Activated T-helper 17 cell treated with anti-CD3 and anti-CD28 coated beads, Interleukin-2, amount 50 U/mL, for 72 hours (primary cell): ENCODE results near the gene ATCAY. TPM values are rescaled to one million over a fixed set of nuclear protein-coding genes. Genes with fewer than 3 reads are reported as not detected.
A peak's percentile ranks its signal among the peaks of the same experiment; 100 is the strongest.

Source experiments
- ATAC-seq: fragments of 150-1000 bp; cut with Tn5 transposase; replicated peaks from 2 replicates; pipeline ENCODE4 v1.10.0; 2021; ENCODE audit warnings: mild to moderate bottlenecking, moderate library complexity
- H3K27ac Mint-ChIP-seq: one replicate; pipeline ENCODE4 v1.8.0; 2022; ENCODE audit warnings: mixed read lengths
- H3K27me3 Mint-ChIP-seq: one replicate; pipeline ENCODE4 v1.8.0; 2022; ENCODE audit warnings: mixed read lengths
- H3K36me3 Mint-ChIP-seq: one replicate; pipeline ENCODE4 v1.8.0; 2022; ENCODE audit warnings: low read depth, mild to moderate bottlenecking, mixed read lengths
- H3K4me1 Mint-ChIP-seq: one replicate; pipeline ENCODE4 v1.8.0; 2022; ENCODE audit warnings: mixed read lengths
- H3K4me3 Mint-ChIP-seq: one replicate; pipeline ENCODE4 v1.8.0; 2022; ENCODE audit warnings: mild to moderate bottlenecking, mixed read lengths
- H3K9me3 Mint-ChIP-seq: one replicate; pipeline ENCODE4 v1.8.0; 2022; ENCODE audit warnings: mixed read lengths
- total RNA-seq, 2 donors: library from RNA; stranded (reverse); gene quantifications; one replicate each; pipeline ENCODE4 v1.2.3, GENCODE V29; 2022

The ATCAY gene
- total RNA-seq, 2 donors from 2014 or later: not detected

GRCh38 chr19:3849092-3849491, 31.4 kb upstream of the ATCAY start:
- H3K4me1 Mint-ChIP-seq: no peaks in the 10 kb centered on the region
- peaks cover 7% of the 10 kb centered on the region for H3K9me3 Mint-ChIP-seq
- H3K27me3 Mint-ChIP-seq: no peaks in the 10 kb centered on the region
- ATAC-seq: peak; percentile 67
- no peak overlapping the region for H3K27ac Mint-ChIP-seq
- no peak overlapping the region for H3K4me3 Mint-ChIP-seq
- H3K36me3 Mint-ChIP-seq: peaks cover 7% of the 10 kb centered on the region

GRCh38 chr19:3849787-3850186, 30.7 kb upstream of the ATCAY start:
- H3K9me3 Mint-ChIP-seq: peaks cover 7% of the 10 kb centered on the region
- H3K36me3 Mint-ChIP-seq: peaks cover 7% of the 10 kb centered on the region
- H3K4me1 Mint-ChIP-seq: no peaks in the 10 kb centered on the region
- H3K27ac Mint-ChIP-seq: no peak overlapping the region
- ATAC-seq: no peak
- H3K27me3 Mint-ChIP-seq: no peaks in the 10 kb centered on the region
- no peak overlapping the region for H3K4me3 Mint-ChIP-seq

GRCh38 chr19:3850320-3850972, 30.0 kb upstream of the ATCAY start:
- ATAC-seq: no peak
- Mint-ChIP-seq H3K36me3 (peaks cover 7% of the 10 kb centered on the region), H3K27me3 (no peaks in the 10 kb centered on the region), H3K4me3 (no peak overlapping the region), H3K27ac (no peak overlapping the region), H3K9me3 (peaks cover 7% of the 10 kb centered on the region), H3K4me1 (peaks cover 2% of the 10 kb centered on the region)

GRCh38 chr19:3851254-3852176, 29.0 kb upstream of the ATCAY start:
- peaks cover 4% of the 10 kb centered on the region for H3K4me1 Mint-ChIP-seq
- no peaks in the 10 kb centered on the region for H3K27me3 Mint-ChIP-seq
- peaks cover 7% of the 10 kb centered on the region for H3K36me3 Mint-ChIP-seq
- H3K4me3 Mint-ChIP-seq: no peak overlapping the region
- ATAC-seq: no peak
- peaks cover 7% of the 10 kb centered on the region for H3K9me3 Mint-ChIP-seq
- H3K27ac Mint-ChIP-seq: no peak overlapping the region

DNA sequence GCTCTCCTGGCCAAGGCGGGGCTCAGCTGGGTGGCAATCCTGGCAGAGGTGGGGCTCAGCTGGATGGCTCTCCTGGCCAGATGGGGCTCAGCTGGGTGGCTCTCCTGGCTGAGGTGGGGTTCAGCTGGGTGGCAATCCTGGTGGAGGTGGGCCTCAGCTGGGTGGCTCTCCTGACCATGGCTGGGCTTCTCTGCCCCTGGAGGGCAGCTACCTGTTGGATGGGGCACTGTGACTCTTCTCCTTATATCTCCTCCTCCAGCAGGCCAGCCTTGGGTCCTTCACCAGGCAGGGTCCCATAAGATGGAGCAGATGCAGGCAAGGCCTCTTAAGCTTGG, 28.3 kb upstream of the ATCAY start:
- no peaks in the 10 kb centered on the region for H3K27me3 Mint-ChIP-seq
- peaks cover 7% of the 10 kb centered on the region for H3K36me3 Mint-ChIP-seq
- ATAC-seq: no peak
- peaks cover 4% of the 10 kb centered on the region for H3K4me1 Mint-ChIP-seq
- H3K9me3 Mint-ChIP-seq: peaks cover 7% of the 10 kb centered on the region
- no peak overlapping the region for H3K27ac Mint-ChIP-seq
- H3K4me3 Mint-ChIP-seq: no peak overlapping the region

- Mint-ChIP-seq H3K27ac (no peak overlapping the region), H3K36me3 (peaks cover 7% of the 10 kb centered on the region), H3K4me1 (peaks cover 4% of the 10 kb centered on the region), H3K4me3 (no peak overlapping the region), H3K27me3 (no peaks in the 10 kb centered on the region), H3K9me3 (peaks cover 7% of the 10 kb centered on the region)
- ATAC-seq: peak; percentile 60
Measured at GRCh38 chr19:3852614-3853254, 27.8 kb upstream of the ATCAY start.

DNA sequence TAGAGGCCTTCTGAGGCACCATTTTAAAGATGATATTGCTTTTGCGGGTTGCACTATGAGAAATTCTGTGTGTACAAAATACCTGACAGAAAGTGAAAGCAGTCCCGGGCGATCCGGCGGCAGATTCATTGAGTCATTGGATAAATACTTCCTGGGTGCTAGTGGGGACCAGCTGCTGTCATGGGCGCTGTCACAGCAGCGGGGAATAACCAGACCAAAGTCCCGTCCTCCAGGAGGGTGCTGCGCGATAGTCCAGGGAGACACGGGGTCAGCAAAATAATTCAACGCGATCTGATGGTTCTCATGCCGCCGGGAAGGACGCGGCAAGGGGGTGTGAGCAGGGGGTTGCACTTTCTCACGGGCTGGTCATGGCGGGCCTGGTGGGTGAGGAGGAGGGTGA, 25.2 kb upstream of the ATCAY start:
- H3K9me3 Mint-ChIP-seq: peaks cover 7% of the 10 kb centered on the region
- H3K36me3 Mint-ChIP-seq: peaks cover 7% of the 10 kb centered on the region
- ATAC-seq: peak; percentile 76
- no peak overlapping the region for H3K4me3 Mint-ChIP-seq
- H3K27me3 Mint-ChIP-seq: no peaks in the 10 kb centered on the region
- H3K27ac Mint-ChIP-seq: no peak overlapping the region
- H3K4me1 Mint-ChIP-seq: peaks cover 4% of the 10 kb centered on the region

GRCh38 chr19:3857449-3858003, 23.0 kb upstream of the ATCAY start:
- Mint-ChIP-seq H3K27me3 (no peaks in the 10 kb centered on the region), H3K9me3 (no peaks in the 10 kb centered on the region), H3K4me3 (no peak overlapping the region), H3K4me1 (peaks cover 4% of the 10 kb centered on the region), H3K27ac (no peak overlapping the region), H3K36me3 (no peaks in the 10 kb centered on the region)
- ATAC-seq: no peak

DNA sequence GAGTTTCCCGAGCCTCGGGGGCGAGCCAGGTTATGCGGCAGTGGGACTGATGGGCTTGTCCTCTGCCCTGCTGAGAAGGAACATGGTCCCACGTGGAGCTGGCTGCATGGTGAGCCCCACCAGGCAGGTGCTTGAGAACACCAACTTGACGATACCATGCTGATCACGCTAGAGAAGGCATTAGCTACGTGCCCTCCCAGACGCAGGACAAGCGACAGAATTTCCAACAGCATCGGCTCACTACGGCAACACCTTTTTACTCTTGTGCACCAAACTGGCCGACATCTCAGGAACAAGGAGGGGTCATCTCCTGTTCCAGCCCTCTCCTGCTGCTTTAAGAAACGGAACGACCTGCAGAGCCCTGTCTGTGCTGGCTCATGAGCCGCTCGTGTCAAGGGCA, 20.0 kb upstream of the ATCAY start:
- H3K4me3 Mint-ChIP-seq: no peak overlapping the region
- H3K36me3 Mint-ChIP-seq: no peaks in the 10 kb centered on the region
- H3K4me1 Mint-ChIP-seq: peaks cover 2% of the 10 kb centered on the region
- H3K27me3 Mint-ChIP-seq: no peaks in the 10 kb centered on the region
- no peak overlapping the region for H3K27ac Mint-ChIP-seq
- ATAC-seq: no peak
- no peaks in the 10 kb centered on the region for H3K9me3 Mint-ChIP-seq

- H3K9me3 Mint-ChIP-seq: no peaks in the 10 kb centered on the region
- ATAC-seq: no peak
- peaks cover 19% of the 10 kb centered on the region for H3K27me3 Mint-ChIP-seq
- no peaks in the 10 kb centered on the region for H3K36me3 Mint-ChIP-seq
- no peak overlapping the region for H3K4me3 Mint-ChIP-seq
- H3K27ac Mint-ChIP-seq: no peak overlapping the region
- H3K4me1 Mint-ChIP-seq: no peaks in the 10 kb centered on the region
Measured at GRCh38 chr19:3862826-3863500, 17.5 kb upstream of the ATCAY start.

GRCh38 chr19:3863648-3864047, 16.8 kb upstream of the ATCAY start:
- Mint-ChIP-seq H3K4me1 (no peaks in the 10 kb centered on the region), H3K36me3 (no peaks in the 10 kb centered on the region), H3K27ac (no peak overlapping the region), H3K27me3 (peaks cover 23% of the 10 kb centered on the region), H3K9me3 (no peaks in the 10 kb centered on the region), H3K4me3 (no peak overlapping the region)
- no peak for ATAC-seq

- peaks cover 31% of the 10 kb centered on the region for H3K27me3 Mint-ChIP-seq
- no peaks in the 10 kb centered on the region for H3K36me3 Mint-ChIP-seq
- no peak overlapping the region for H3K4me3 Mint-ChIP-seq
- peaks cover 5% of the 10 kb centered on the region for H3K4me1 Mint-ChIP-seq
- ATAC-seq: no peak
- H3K27ac Mint-ChIP-seq: no peak overlapping the region
- H3K9me3 Mint-ChIP-seq: no peaks in the 10 kb centered on the region
Measured at GRCh38 chr19:3866910-3867638, 13.4 kb upstream of the ATCAY start.

DNA sequence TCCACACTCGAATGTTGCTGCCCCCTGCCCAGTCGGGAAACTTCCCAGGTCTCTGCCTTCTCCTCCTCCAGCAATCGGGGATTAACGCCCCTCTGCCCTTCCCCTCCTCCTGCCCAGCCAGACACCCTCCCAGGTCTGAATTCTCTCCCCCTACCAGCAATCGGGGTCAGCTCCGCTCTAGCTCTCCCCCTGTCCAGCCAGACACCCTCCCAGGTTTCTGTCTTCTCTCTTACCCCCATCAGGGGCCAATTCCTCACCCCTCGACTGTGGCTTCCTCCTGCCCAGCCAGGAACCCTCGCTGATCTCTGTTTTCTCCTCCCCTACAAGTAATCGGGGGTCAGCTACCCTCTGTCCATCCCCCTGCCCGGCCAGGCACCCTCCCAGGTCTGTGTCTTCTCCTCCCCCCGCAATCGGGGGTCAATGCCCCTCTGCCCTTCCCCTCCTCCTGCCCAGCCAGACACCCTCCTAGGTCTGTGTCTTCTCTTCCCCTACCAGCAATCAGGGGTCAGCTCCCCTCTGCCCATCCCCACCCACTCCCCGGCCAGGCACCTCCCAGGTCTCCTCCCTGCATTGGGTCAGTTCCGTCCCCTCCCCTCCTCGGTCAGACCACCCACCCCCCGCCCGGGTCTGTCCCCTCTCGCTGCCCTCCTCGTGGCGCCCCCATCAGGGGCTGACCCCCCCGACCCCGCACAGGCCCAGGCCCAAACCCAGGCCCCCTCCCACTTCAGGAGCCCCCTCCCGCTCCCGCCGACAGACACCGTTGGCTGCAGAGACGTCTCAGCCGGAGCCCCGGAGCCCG, 12.3 kb upstream of the ATCAY start:
- Mint-ChIP-seq H3K4me3 (no peak overlapping the region), H3K27me3 (peaks cover 31% of the 10 kb centered on the region), H3K4me1 (peaks cover 5% of the 10 kb centered on the region), H3K27ac (no peak overlapping the region), H3K9me3 (no peaks in the 10 kb centered on the region), H3K36me3 (no peaks in the 10 kb centered on the region)
- ATAC-seq: no peak
